HG02943 (cell line): Measurements from ENCODE around the gene PCP2.

Experiments
- ATAC-seq: cut with Tn5 transposase; IDR thresholded peaks from one replicate; pipeline ENCODE4 v1.9.1; 2021; ENCODE audit warnings: mild to moderate bottlenecking, low read depth, moderate library complexity; ENCODE audit not compliant: unreplicated experiment

PCP2 gene

GRCh38 chr19:7602935-7603497 is 30.5 kb downstream of the PCP2 start:
- no peak for ATAC-seq

GRCh38 chr19:7602240-7602934 is 31.1 kb downstream of the PCP2 start:
- no peak for ATAC-seq

DNA sequence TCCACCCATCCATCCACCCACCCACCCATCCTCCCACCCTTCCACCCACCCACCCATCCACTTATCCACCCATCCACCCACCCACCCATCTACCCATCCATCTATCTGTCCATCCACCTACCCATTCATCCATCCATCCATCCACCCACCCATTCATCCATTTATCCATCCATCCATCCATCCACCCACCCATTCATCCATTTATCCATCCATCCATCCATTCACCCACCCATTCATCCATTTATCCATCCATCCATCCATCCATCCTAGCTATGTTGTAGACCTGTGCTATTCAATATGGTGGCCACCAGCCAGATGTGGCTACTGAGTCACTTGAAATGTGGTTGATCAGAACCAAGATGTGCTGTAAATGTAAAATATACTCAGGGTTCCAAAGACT is 32.8 kb downstream of the PCP2 start:
- ATAC-seq = no peak

DNA sequence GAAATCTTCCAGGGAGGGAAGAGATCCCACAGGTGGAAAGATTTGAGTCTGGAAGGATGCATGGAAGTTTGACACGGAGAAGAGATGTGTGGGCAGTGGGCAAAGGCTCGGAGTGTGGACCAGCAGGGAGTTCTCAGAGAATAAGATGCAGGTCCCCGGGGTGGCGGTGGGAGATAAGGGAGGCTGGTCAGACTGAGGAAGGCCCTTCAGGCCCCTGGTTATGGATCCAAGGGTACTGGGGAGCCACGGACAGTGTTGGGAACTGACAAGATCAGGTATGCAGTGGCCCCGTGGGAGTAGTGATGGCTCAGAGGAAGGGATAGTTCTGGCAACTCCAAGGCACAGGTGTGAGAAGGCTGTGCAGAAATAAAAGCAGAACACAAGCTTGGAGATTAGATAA is 35.3 kb downstream of the PCP2 start:
- no peak for ATAC-seq

GRCh38 chr19:7597689-7598088 is 35.8 kb downstream of the PCP2 start:
- ATAC-seq = no peak

DNA sequence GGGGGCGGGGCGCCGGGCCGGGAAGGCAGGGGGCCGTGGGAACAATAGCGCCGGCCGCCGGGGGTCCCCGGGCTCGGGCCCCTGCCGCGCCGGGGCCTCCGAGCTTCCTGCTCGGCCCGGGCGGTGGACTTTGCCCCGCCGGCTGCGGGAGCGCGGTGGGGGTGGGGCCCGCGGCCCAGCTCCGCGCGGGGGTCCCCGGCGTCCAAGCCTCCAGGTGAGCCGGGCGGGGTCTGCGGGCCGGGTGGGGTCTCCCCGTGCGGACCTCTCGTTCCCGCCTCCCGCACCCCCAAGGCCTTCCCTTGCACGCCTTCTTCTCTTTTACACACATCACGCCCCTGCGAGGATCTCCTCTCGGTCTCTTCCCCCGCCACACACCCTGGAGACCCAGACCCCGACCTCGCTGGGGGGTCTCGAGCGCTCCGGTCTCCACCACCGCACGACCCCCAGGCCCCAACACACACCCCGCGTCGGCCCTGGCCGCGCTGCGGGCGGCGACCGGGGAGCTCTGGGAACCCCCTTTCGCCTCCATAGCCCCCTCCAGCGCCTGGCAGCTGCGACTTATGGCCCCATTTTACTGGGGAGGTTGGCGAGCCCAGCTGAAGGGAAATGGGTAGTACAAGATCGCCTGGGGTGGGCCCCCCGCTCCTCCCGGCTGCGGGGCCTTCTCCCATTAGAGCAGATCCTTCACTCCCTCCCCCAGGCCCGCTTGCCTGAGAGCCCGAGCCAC is 37.1 kb downstream of the PCP2 start:
- ATAC-seq = no peak

DNA sequence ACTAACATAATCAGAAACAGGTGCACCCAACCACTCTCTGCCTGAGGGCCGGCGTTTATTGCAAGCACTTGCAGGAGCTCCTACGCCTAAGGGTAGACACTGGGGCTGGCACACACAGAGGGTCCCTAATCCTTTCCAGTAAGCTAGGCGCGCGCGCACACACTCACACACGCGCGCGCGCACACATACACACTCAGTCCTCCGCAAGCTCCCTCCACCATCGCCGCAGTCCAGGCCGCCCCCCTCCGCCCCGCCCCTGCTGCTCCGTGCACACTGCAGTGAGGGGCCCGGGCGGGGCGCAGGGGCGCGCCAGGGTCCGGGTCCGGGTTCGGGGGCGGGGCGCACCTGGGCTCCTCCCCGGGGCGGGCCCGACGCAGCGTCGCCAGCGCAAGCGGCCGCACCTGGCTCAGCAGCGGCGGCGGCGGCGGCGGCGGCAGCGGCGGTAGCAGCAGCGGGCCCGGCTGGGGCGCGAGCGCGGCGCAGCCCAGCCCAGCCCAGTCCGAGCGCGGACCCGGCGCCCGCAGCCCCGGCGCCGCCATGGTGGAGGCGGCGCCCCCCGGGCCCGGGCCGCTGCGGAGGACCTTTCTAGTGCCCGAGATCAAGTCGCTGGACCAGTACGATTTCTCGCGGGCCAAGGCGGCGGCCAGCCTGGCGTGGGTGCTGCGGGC is 37.9 kb downstream of the PCP2 start, which contains the start of gene CAMSAP3:
Gene CAMSAP3, plus strand, starts transcription at position 398 of the 668 bp plus-strand sequence. Its CDS starts 140 bp downstream, at position 538.
- no peak for ATAC-seq

- ATAC-seq = no peak
Measured at GRCh38 chr19:7590256-7590655, 43.3 kb downstream of the PCP2 start.

GRCh38 chr19:7589822-7590221 is 43.7 kb downstream of the PCP2 start:
- no peak for ATAC-seq

DNA sequence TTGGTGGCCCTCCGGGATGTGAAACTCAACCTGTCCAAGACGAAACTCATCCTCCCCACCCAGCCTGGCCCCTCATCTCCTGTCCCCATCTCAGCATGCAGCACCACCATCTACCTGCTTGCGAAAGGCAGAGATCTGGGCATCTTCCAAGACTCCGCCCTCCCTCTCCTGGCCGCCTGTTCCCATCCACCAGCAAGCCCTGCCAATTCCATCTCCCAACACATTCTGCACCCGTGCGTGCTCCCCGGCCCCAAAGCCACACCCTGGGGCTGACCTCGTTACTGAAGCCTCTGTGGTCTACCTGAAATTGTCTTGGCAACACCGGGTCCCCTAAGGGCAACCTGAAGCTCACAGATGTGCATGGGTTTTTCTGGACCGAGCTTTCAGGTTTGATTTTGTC is 51.1 kb downstream of the PCP2 start:
- no peak for ATAC-seq
